Measurements from ENCODE around the gene CRLF1. TPM values are rescaled to one million over a fixed set of nuclear protein-coding genes. Genes with fewer than 3 reads are reported as not detected.

The CRLF1 gene
- total and polyA plus RNA-seq, 2 of the 8 experiments (the other 6 are each of a cell fraction or from before 2014, with no cell fraction given) = 7.2 to 10.3 TPM

- TF ChIP-seq CHD7 (IDR thresholded peaks at IDR 0.05; ENCODE audit: insufficient replicate concordance, low read length) (no peak), POLR2AphosphoS5 (IDR thresholded peaks at IDR 0.05; ENCODE audit: low read depth, low read length) (no peak)
These were observed 14.3 kb upstream of the CRLF1 start (continued) for GRCh38 chr19:18620902-18621301.

Measured in H1 (cell line).